ENCODE measurements around the gene SEMA6A.

DNA sequence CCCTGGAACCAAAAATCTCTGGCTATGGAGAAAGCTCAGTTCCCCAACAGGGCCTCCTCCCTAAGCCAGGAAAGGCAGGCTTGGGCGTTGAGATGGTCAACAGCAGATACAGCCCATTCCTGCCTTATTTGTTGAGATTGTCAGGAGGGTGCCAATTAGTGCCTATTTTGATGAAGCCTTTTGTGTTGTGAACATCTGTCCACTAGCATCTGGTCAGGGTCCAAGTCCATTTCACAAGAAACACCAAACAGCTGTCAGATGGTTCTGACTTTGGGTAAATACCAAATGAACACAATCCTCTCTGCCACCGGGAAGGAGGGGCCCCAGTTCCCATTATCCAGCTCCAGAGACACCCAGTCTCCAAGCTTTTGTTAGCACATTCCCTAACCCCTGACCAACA is 19.9 kb downstream of the SEMA6A start:
- TF ChIP-seq POLR2A (IDR thresholded peaks at IDR 0.05) (no peak), POLR2AphosphoS5 (IDR thresholded peaks at IDR 0.05) (no peak)
- TF ChIP-seq, protein P1, sequence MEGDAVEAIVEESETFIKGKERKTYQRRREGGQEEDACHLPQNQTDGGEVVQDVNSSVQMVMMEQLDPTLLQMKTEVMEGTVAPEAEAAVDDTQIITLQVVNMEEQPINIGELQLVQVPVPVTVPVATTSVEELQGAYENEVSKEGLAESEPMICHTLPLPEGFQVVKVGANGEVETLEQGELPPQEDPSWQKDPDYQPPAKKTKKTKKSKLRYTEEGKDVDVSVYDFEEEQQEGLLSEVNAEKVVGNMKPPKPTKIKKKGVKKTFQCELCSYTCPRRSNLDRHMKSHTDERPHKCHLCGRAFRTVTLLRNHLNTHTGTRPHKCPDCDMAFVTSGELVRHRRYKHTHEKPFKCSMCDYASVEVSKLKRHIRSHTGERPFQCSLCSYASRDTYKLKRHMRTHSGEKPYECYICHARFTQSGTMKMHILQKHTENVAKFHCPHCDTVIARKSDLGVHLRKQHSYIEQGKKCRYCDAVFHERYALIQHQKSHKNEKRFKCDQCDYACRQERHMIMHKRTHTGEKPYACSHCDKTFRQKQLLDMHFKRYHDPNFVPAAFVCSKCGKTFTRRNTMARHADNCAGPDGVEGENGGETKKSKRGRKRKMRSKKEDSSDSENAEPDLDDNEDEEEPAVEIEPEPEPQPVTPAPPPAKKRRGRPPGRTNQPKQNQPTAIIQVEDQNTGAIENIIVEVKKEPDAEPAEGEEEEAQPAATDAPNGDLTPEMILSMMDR (IDR thresholded peaks at IDR 0.05 in 8 of 11, conservative IDR thresholded peaks at IDR 0.05 in 3 of 11), result no peak
